SU-DHL-6 (cell line): ENCODE measurements around the gene WDR19.
A peak's percentile ranks its signal among the peaks of the same experiment; 100 is the strongest.
"Not testable (repeated sequence)": the region's sequence is repeated elsewhere in the genome, so short reads cannot be mapped to it uniquely, and the experiment has no call there.

Experiments used
- H2AFZ ChIP-seq: fragments of 200-600 bp; sonication (generic); 2 replicates; pipeline ENCODE4 v1.6.1; 2014; ENCODE audit warnings: low read depth, mild to moderate bottlenecking, moderate library complexity, mixed read lengths, antibody characterized with exemption, low read length; ENCODE audit not compliant: severe bottlenecking
- H3F3A ChIP-seq: fragments of 200-600 bp; shearing (Covaris generic); 2 replicates; pipeline ENCODE4 v1.6.0; 2016; ENCODE audit warnings: antibody characterized with exemption, mild to moderate bottlenecking; ENCODE audit not compliant: insufficient read depth
- H3K27ac ChIP-seq: fragments of 200-600 bp; sonication (generic); 2 replicates; pipeline ENCODE4 v1.5.1; 2016; ENCODE audit warnings: low read depth, mild to moderate bottlenecking, low read length, moderate library complexity, mixed read lengths
- H3K27me3 ChIP-seq: fragments of 200-600 bp; sonication (generic), shearing (Covaris generic); 2 replicates; pipeline ENCODE4 v1.6.0; 2014; ENCODE audit warnings: mild to moderate bottlenecking, low read length
- H3K36me3 ChIP-seq: fragments of 200-600 bp; sonication (generic); 2 replicates; pipeline ENCODE4 v1.6.1; 2014; ENCODE audit warnings: mild to moderate bottlenecking, low read length, mixed read lengths
- H3K4me2 ChIP-seq: fragments of 300-600, 200-600 bp; shearing (Covaris generic), sonication (generic); 2 replicates; pipeline ENCODE4 v1.6.0; 2014; ENCODE audit warnings: low read length, low read depth, mild to moderate bottlenecking; ENCODE audit not compliant: poor library complexity, severe bottlenecking
- H3K4me3 ChIP-seq: fragments of 200-600 bp; sonication (generic); 2 replicates; pipeline ENCODE4 v1.5.1; 2014; ENCODE audit warnings: antibody characterized with exemption, low read length, mild to moderate bottlenecking, mixed read lengths; ENCODE audit not compliant: insufficient read depth, poor library complexity, severe bottlenecking
- H3K79me2 ChIP-seq: fragments of 200-600 bp; sonication (generic); 2 replicates; pipeline ENCODE4 v1.6.1; 2014; ENCODE audit warnings: mild to moderate bottlenecking, low read length, moderate library complexity; ENCODE audit not compliant: insufficient read depth
- H3K9ac ChIP-seq: fragments of 200-600 bp; sonication (generic); 2 replicates; pipeline ENCODE4 v1.7.0; 2014; ENCODE audit warnings: mild to moderate bottlenecking, low read length
- H3K9me2 ChIP-seq: fragments of 200-600 bp; sonication (generic); replicated peaks from 2 replicates; pipeline ENCODE4 v1.6.1; 2014; ENCODE audit warnings: low read length; ENCODE audit not compliant: insufficient read depth
- H3K9me3 ChIP-seq: fragments of 200-600 bp; sonication (generic); 2 replicates; pipeline ENCODE4 v1.6.1; 2014; ENCODE audit warnings: low read length, mixed read lengths; ENCODE audit not compliant: insufficient read depth
- H4K20me1 ChIP-seq: fragments of 200-600 bp; sonication (generic); 2 replicates; pipeline ENCODE4 v1.6.1; 2014; ENCODE audit warnings: low read depth, mild to moderate bottlenecking, antibody characterized with exemption, low read length, moderate library complexity, mixed read lengths
- CTCF ChIP-seq: fragments of 200-600 bp; sonication (generic); IDR thresholded peaks from one replicate; pipeline ENCODE4 v1.5.1; 2017; ENCODE audit warnings: antibody characterized with exemption, mild to moderate bottlenecking, low read length, moderate library complexity; ENCODE audit not compliant: insufficient read depth, poor library complexity, severe bottlenecking
- EZH2phosphoT487 ChIP-seq: fragments of 200-600 bp; sonication (generic), shearing (Covaris generic); conservative IDR thresholded peaks from 2 replicates; pipeline ENCODE4 v1.6.1; 2018; ENCODE audit warnings: mild to moderate bottlenecking, antibody characterized with exemption, low read length, moderate library complexity, mixed read lengths

The WDR19 gene

GRCh38 chr4:39178706-39179105 lies 3.6 kb upstream of the WDR19 start:
- no peak overlapping the region for H2AFZ ChIP-seq
- no peak overlapping the region for H3K9ac ChIP-seq
- no peak overlapping the region for H3K4me3 ChIP-seq
- H3F3A ChIP-seq, result peaks cover 23% of the 10 kb centered on the region; the same call in 1 of the 2 replicates
- no peaks in the 10 kb centered on the region for H3K9me2 ChIP-seq
- H3K27ac ChIP-seq, result no peak overlapping the region
- H3K79me2 ChIP-seq, result peaks cover 11% of the 10 kb centered on the region; the same call in 1 of the 2 replicates
- no peaks in the 10 kb centered on the region for H3K9me3 ChIP-seq
- H3K27me3 ChIP-seq, result no peaks in the 10 kb centered on the region
- no peaks in the 10 kb centered on the region for H3K36me3 ChIP-seq
- no peak for TF ChIP-seq CTCF
- no peak for TF ChIP-seq EZH2phosphoT487
- H3K4me2 ChIP-seq, result no peak overlapping the region
- no peaks in the 10 kb centered on the region for H4K20me1 ChIP-seq

GRCh38 chr4:39179681-39180080 lies 2.6 kb upstream of the WDR19 start:
- peaks cover 23% of the 10 kb centered on the region; the same call in 1 of the 2 replicates for H3F3A ChIP-seq
- no peaks in the 10 kb centered on the region for H3K9me3 ChIP-seq
- no peaks in the 10 kb centered on the region for H3K9me2 ChIP-seq
- no peak overlapping the region for H3K4me3 ChIP-seq
- TF ChIP-seq CTCF (no peak), EZH2phosphoT487 (no peak)
- H3K36me3 ChIP-seq, result no peaks in the 10 kb centered on the region
- H3K27ac ChIP-seq, result no peak overlapping the region
- H3K79me2 ChIP-seq, result peaks cover 15% of the 10 kb centered on the region; the same call in 1 of the 2 replicates
- H3K27me3 ChIP-seq, result no peaks in the 10 kb centered on the region
- H3K9ac ChIP-seq, result no peak overlapping the region
- H3K4me2 ChIP-seq, result no peak overlapping the region
- no peak overlapping the region for H2AFZ ChIP-seq
- H4K20me1 ChIP-seq, result no peaks in the 10 kb centered on the region

GRCh38 chr4:39180629-39181028 lies 1.7 kb upstream of the WDR19 start:
- not testable (repeated sequence) for H3K36me3 ChIP-seq, H2AFZ ChIP-seq, H3K9me3 ChIP-seq, H3K9ac ChIP-seq, H3K9me2 ChIP-seq, H3K4me2 ChIP-seq, H3K27ac ChIP-seq, H3K27me3 ChIP-seq, H3K4me3 ChIP-seq, H4K20me1 ChIP-seq
- peaks cover 15% of the 10 kb centered on the region; the same call in 1 of the 2 replicates for H3K79me2 ChIP-seq
- peaks cover 23% of the 10 kb centered on the region; the same call in 1 of the 2 replicates for H3F3A ChIP-seq

- H3K79me2 ChIP-seq, result peaks cover 15% of the 10 kb centered on the region; the same call in 1 of the 2 replicates
- H3K9ac ChIP-seq, result peak overlapping the region; percentile 64
- peak overlapping the region; percentile 63 for H3K27ac ChIP-seq
- H3K9me2 ChIP-seq, result no peaks in the 10 kb centered on the region
- TF ChIP-seq CTCF, result no peak
- no peaks in the 10 kb centered on the region for H3K9me3 ChIP-seq
- peak overlapping the region; percentile 89 for H2AFZ ChIP-seq
- no peaks in the 10 kb centered on the region for H4K20me1 ChIP-seq
- H3K4me3 ChIP-seq, result peak overlapping the region; percentile 56
- peaks cover 23% of the 10 kb centered on the region; the same call in 1 of the 2 replicates for H3F3A ChIP-seq
- peak overlapping the region; percentile 98 for H3K4me2 ChIP-seq
- H3K36me3 ChIP-seq, result no peaks in the 10 kb centered on the region; the same call in 1 of the 2 replicates
- no peaks in the 10 kb centered on the region for H3K27me3 ChIP-seq
These were observed 817 bp upstream of the WDR19 start for GRCh38 chr4:39181520-39181904.
